Measurements from ENCODE around the gene TIMP2. TPM values are rescaled to one million over a fixed set of nuclear protein-coding genes. Genes with fewer than 3 reads are reported as not detected.
"Not testable (repeated sequence)": the region's sequence is repeated elsewhere in the genome, so short reads cannot be mapped to it uniquely, and the experiment has no call there.

TIMP2 gene
- total RNA-seq, 1 experiment from 2014 or later, result 64.8 TPM

GRCh38 chr17:78913115-78913514 is 12.1 kb downstream of the TIMP2 start:
- Histone ChIP-seq H3K27ac (ENCODE audit: low read depth, low read length) (no peak overlapping the region), H2AFZ (ENCODE audit: low read depth, low read length, poor library complexity, severe bottlenecking) (no peak overlapping the region), H4K20me1 (ENCODE audit: insufficient read depth) (no peaks in the 10 kb centered on the region), H3K9ac (ENCODE audit: low read length) (no peak overlapping the region), H3K36me3 (ENCODE audit: control insufficient read depth in 1 of 2, insufficient read depth in 2 of 2, low read length in 2 of 2) (no peaks in the 10 kb centered on the region), H3K4me3 (replicated peaks in 1 of 2; ENCODE audit: low read depth in 1 of 2, low read length in 2 of 2) (no peak overlapping the region), H3K27me3 (ENCODE audit: insufficient read depth, low read length) (no peaks in the 10 kb centered on the region), H3K79me2 (ENCODE audit: insufficient read depth, low read length) (peaks cover 30% of the 10 kb centered on the region; the same call in 1 of the 2 replicates), H3K9me3 (ENCODE audit: control insufficient read depth in 1 of 2, insufficient read depth in 1 of 2, low read depth in 1 of 2, low read length in 2 of 2) (no peaks in the 10 kb centered on the region), H3K9me2 (ENCODE audit: insufficient read depth) (no peaks in the 10 kb centered on the region), H3K4me1 (ENCODE audit: control insufficient read depth in 1 of 2, insufficient read depth in 2 of 2, low read length in 2 of 2) (peaks cover 15 to 56% of the 10 kb centered on the region in 2 experiments), H3K4me2 (ENCODE audit: low read length) (no peak overlapping the region)
- DNase-seq (ENCODE audit: low read depth, low spot score), result no peak
- TF ChIP-seq ATF3 (IDR thresholded peaks at IDR 0.05) (no peak), EZH2phosphoT487 (IDR thresholded peaks at IDR 0.05; ENCODE audit: borderline replicate concordance) (no peak), MAX (IDR thresholded peaks at IDR 0.05) (no peak), FOSL1 (IDR thresholded peaks at IDR 0.05; ENCODE audit: low read depth) (no peak)
- ChIA-PET POLR2A (no interaction called here), CTCF (no interaction called here), RAD21 (ENCODE audit: low non-redundant PET in 1 of 2, low total read pairs in 2 of 2, uncharacterized antibody in 2 of 2, unreplicated experiment in 2 of 2) (no interaction called here)
- ATAC-seq, result no peak
- BruUV-seq (replicated peaks), result no TSS peak
- intact Hi-C loops (cut with micrococcal nuclease), result no loop called here

GRCh38 chr17:78912082-78912481 is 13.1 kb downstream of the TIMP2 start:
- Histone ChIP-seq H3K9ac (ENCODE audit: low read length) (no peak overlapping the region), H3K9me2 (ENCODE audit: insufficient read depth) (no peaks in the 10 kb centered on the region), H3K9me3 (ENCODE audit: control insufficient read depth in 1 of 2, insufficient read depth in 1 of 2, low read depth in 1 of 2, low read length in 2 of 2) (no peaks in the 10 kb centered on the region), H3K4me2 (ENCODE audit: low read length) (peak overlapping the region; percentile 44), H3K27me3 (ENCODE audit: insufficient read depth, low read length) (no peaks in the 10 kb centered on the region), H2AFZ (ENCODE audit: low read depth, low read length, poor library complexity, severe bottlenecking) (no peak overlapping the region), H3K4me1 (ENCODE audit: control insufficient read depth in 1 of 2, insufficient read depth in 2 of 2, low read length in 2 of 2) (peaks cover 15 to 51% of the 10 kb centered on the region in 2 experiments), H4K20me1 (ENCODE audit: insufficient read depth) (no peaks in the 10 kb centered on the region), H3K4me3 (replicated peaks in 1 of 2; ENCODE audit: low read depth in 1 of 2, low read length in 2 of 2) (no peak overlapping the region), H3K36me3 (ENCODE audit: control insufficient read depth in 1 of 2, insufficient read depth in 2 of 2, low read length in 2 of 2) (no peaks in the 10 kb centered on the region), H3K79me2 (ENCODE audit: insufficient read depth, low read length) (peaks cover 25% of the 10 kb centered on the region; the same call in 1 of the 2 replicates), H3K27ac (ENCODE audit: low read depth, low read length) (no peak overlapping the region)
- no peak for DNase-seq (ENCODE audit: low read depth, low spot score)
- ATAC-seq, result no peak
- intact Hi-C loops (cut with micrococcal nuclease), result no loop called here
- CTCF ChIA-PET, result no interaction called here
- POLR2A ChIA-PET, result no interaction called here
- BruUV-seq (replicated peaks), result no TSS peak
- RAD21 ChIA-PET (ENCODE audit: low non-redundant PET in 1 of 2, low total read pairs in 2 of 2, uncharacterized antibody in 2 of 2, unreplicated experiment in 2 of 2), result no interaction called here
- no peak for TF ChIP-seq SP1 (IDR thresholded peaks at IDR 0.05; ENCODE audit: low read depth)

GRCh38 chr17:78911543-78911942 is 13.6 kb downstream of the TIMP2 start:
- DNase-seq (ENCODE audit: low read depth, low spot score); intact Hi-C loops (cut with micrococcal nuclease); H3K9me2 ChIP-seq (ENCODE audit: insufficient read depth); H3K9me3 ChIP-seq (ENCODE audit: control insufficient read depth in 1 of 2, insufficient read depth in 1 of 2, low read depth in 1 of 2, low read length in 2 of 2); H3K36me3 ChIP-seq (ENCODE audit: control insufficient read depth in 1 of 2, insufficient read depth in 2 of 2, low read length in 2 of 2); POLR2A ChIA-PET; H3K27ac ChIP-seq (ENCODE audit: low read depth, low read length); H4K20me1 ChIP-seq (ENCODE audit: insufficient read depth); H3K9ac ChIP-seq (ENCODE audit: low read length); H3K4me3 ChIP-seq (replicated peaks in 1 of 2; ENCODE audit: low read depth in 1 of 2, low read length in 2 of 2); ATAC-seq; H2AFZ ChIP-seq (ENCODE audit: low read depth, low read length, poor library complexity, severe bottlenecking); BruUV-seq (replicated peaks); CTCF ChIA-PET; RAD21 ChIA-PET (ENCODE audit: low non-redundant PET in 1 of 2, low total read pairs in 2 of 2, uncharacterized antibody in 2 of 2, unreplicated experiment in 2 of 2); H3K27me3 ChIP-seq (ENCODE audit: insufficient read depth, low read length): not testable (repeated sequence)
- Histone ChIP-seq H3K4me2 (ENCODE audit: low read length) (peak overlapping the region; percentile 44), H3K4me1 (ENCODE audit: control insufficient read depth in 1 of 2, insufficient read depth in 2 of 2, low read length in 2 of 2) (peaks cover 15 to 48% of the 10 kb centered on the region in 2 experiments), H3K79me2 (ENCODE audit: insufficient read depth, low read length) (peaks cover 22% of the 10 kb centered on the region; the same call in 1 of the 2 replicates)

All from HCT116 (cell line).